PC-3 (cell line): ENCODE measurements around the gene PHYKPL. TPM values are rescaled to one million over a fixed set of nuclear protein-coding genes. Genes with fewer than 3 reads are reported as not detected.

Source experiments
- ATAC-seq: fragments of 200-7000 bp; cut with Tn5 transposase; 2 replicates; pipeline ENCODE4 v1.9.1; 2020; ENCODE audit warnings: mild to moderate bottlenecking, moderate library complexity
- BruUV-seq: library from RNA; stranded (reverse); fragments of 400-500 nt; replicated peaks from 2 replicates; lab custom pipeline; 2021; lab: Mats Ljungman, UMichigan
- CTCF ChIA-PET: fragments of 300-600 bp; sonication (Branson Sonifier 250); formaldehyde crosslinking; loops from one replicate; lab custom pipeline; 2022; ENCODE audit warnings: antibody characterized with exemption; lab: Charles Lee
- POLR2A ChIA-PET: fragments of 300-600 bp; sonication (Branson Sonifier 250); formaldehyde crosslinking; loops from one replicate; lab custom pipeline; 2022; ENCODE audit warnings: antibody characterized with exemption; ENCODE audit not compliant: unreplicated experiment; lab: Charles Lee
- DNase-seq: peaks from one replicate; pipeline ENCODE4 v3.0.0-alpha.2; 2015
- H2AFZ ChIP-seq: fragments of 300-600 bp; sonication (generic); 2 replicates; pipeline ENCODE4 v1.6.0; 2016; ENCODE audit warnings: antibody characterized with exemption, low read length
- H3F3A ChIP-seq: fragments of 300-600 bp; sonication (generic); one replicate; pipeline ENCODE4 v1.6.0; 2017; ENCODE audit warnings: antibody characterized with exemption, low read length, control low read depth, mild to moderate bottlenecking; ENCODE audit not compliant: unreplicated experiment
- H3K27ac ChIP-seq: fragments of 300-600 bp; sonication (generic); 2 replicates; pipeline ENCODE4 v1.5.1; 2016; ENCODE audit warnings: mild to moderate bottlenecking, low read length
- H3K27me3 ChIP-seq: fragments of 300-600 bp; sonication (generic); 2 replicates; pipeline ENCODE4 v1.6.1; 2016; ENCODE audit warnings: low read length, mixed read lengths
- H3K36me3 ChIP-seq: fragments of 300-600 bp; sonication (generic); 2 replicates; pipeline ENCODE4 v1.6.1; 2016; ENCODE audit warnings: low read depth, mixed run types, low read length, mixed read lengths
- H3K4me1 ChIP-seq: fragments of 300-600 bp; sonication (generic); 2 replicates; pipeline ENCODE4 v1.5.1; 2016; ENCODE audit warnings: low read length; ENCODE audit not compliant: insufficient read depth
- H3K4me2 ChIP-seq: fragments of 300-600 bp; sonication (generic); 2 replicates; pipeline ENCODE4 v1.6.0; 2016; ENCODE audit warnings: low read length
- H3K4me3 ChIP-seq: fragments of 300-600 bp; sonication (generic); 2 replicates; pipeline ENCODE4 v1.5.1; 2016; ENCODE audit warnings: mild to moderate bottlenecking, low read length, mixed read lengths
- H3K79me2 ChIP-seq: fragments of 300-600 bp; sonication (generic); 2 replicates; pipeline ENCODE4 v1.6.1; 2017; ENCODE audit warnings: low read length, mixed read lengths
- H3K9ac ChIP-seq: fragments of 300-600 bp; sonication (generic); 2 replicates; pipeline ENCODE4 v1.6.0; 2016; ENCODE audit warnings: mild to moderate bottlenecking, low read length
- H3K9me2 ChIP-seq: fragments of 300-600 bp; sonication (generic); replicated peaks from 2 replicates; pipeline ENCODE4 v1.6.1; 2016; ENCODE audit warnings: mixed run types, low read length, mixed read lengths
- H3K9me3 ChIP-seq: fragments of 300-600 bp; sonication (generic); 2 replicates; pipeline ENCODE4 v1.6.1; 2016; ENCODE audit warnings: low read length, mixed read lengths
- H4K20me1 ChIP-seq: fragments of 300-600 bp; sonication (generic); 2 replicates; pipeline ENCODE4 v1.6.1; 2016; ENCODE audit warnings: low read length, mixed read lengths
- EZH2 ChIP-seq: fragments of 300-600 bp; sonication (generic); IDR thresholded peaks from one replicate; pipeline ENCODE4 v1.6.1; 2017; ENCODE audit warnings: antibody characterized with exemption, mild to moderate bottlenecking, low read length; ENCODE audit not compliant: unreplicated experiment
- EZH2phosphoT487 ChIP-seq: fragments of 300-600 bp; sonication (generic); IDR thresholded peaks from 2 replicates; pipeline ENCODE4 v1.6.1; 2018; ENCODE audit warnings: mild to moderate bottlenecking, antibody characterized with exemption, low read length, borderline replicate concordance
- intact Hi-C: fragments of 100-400 bp; cut with micrococcal nuclease; formaldehyde crosslinking; loops from 2 replicates; pipeline ENCODE4 v1.9.0; 2023
- total RNA-seq: library from RNA; depleted of rRNA; stranded (reverse); fragments of >200 nt; gene quantifications from 2 replicates; pipeline ENCODE4 v1.2.3, GENCODE V29; 2014
- TF ChIP-seq, protein P1 (sequence below): fragments of 300-600 bp; sonication (generic); conservative IDR thresholded peaks from 2 replicates; pipeline ENCODE4 v1.5.1; 2017; ENCODE audit warnings: antibody characterized with exemption, low read depth, mild to moderate bottlenecking, low read length

The PHYKPL gene
- total RNA-seq, 1 experiment from 2014 or later = 31.2 TPM

DNA sequence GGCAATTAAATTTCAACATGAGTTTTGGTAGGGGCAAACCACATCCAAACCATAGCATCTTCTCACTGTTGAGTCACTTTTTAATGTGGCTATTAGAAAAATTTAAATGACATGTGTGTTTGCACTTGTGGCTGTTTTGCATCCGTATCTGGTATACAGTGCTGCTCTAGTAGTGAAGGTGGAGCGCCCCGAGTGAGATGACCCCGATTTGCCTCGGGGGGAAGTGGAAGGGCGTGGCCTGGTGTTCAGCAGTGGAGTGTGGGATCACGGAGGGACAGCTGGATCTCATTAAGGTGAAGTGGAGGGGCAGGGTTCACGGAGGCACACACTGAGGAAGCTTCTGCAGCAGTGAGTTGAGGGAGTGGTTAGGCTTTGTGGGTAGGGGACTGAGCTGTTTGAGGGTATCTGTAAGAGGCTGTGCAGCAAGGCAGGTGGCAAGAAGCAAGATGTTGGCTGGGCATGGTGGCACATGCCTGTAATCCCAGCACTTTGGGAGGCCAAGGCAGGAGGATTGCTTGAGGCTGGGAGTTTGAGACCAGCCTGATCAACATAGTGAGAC is 39.3 kb downstream of the PHYKPL start:
- Histone ChIP-seq H3F3A (no peaks in the 10 kb centered on the region), H3K4me1 (peaks cover 8% of the 10 kb centered on the region), H3K27ac (no peak overlapping the region), H3K4me3 (no peak overlapping the region), H3K4me2 (peak overlapping the region; percentile 29; the same call in 1 of the 2 replicates), H3K79me2 (no peaks in the 10 kb centered on the region), H3K27me3 (no peaks in the 10 kb centered on the region), H3K9me3 (no peaks in the 10 kb centered on the region), H3K9ac (no peak overlapping the region), H3K36me3 (no peaks in the 10 kb centered on the region), H3K9me2 (no peaks in the 10 kb centered on the region), H4K20me1 (no peaks in the 10 kb centered on the region), H2AFZ (no peak overlapping the region)
- ATAC-seq = peak; percentile 18
- no peak for TF ChIP-seq EZH2
- ChIA-PET CTCF (no interaction called here), POLR2A (no interaction called here)
- peak; percentile 49 for DNase-seq
- intact Hi-C loops = no loop called here
- BruUV-seq = no TSS peak

DNA sequence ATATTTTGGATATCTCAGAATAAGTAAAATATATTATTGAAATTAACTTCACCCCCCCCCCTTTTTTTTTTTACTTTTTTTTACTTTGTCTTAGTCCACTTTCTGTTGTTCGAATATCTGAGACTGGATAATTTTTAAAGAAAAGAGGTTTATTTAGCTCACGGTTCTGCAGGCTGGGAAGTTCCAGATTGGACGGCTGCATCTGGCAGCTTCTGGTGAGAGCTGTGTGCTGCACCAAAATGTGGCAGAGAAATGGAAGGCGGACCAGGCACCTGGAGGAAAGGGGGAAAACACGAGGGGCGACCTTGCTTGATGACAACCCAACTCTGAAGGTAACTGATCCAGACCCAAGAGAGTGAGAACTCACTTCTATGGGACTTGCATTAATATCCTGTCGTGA is 39.8 kb downstream of the PHYKPL start:
- ATAC-seq = no peak
- Histone ChIP-seq H3K79me2 (no peaks in the 10 kb centered on the region), H2AFZ (no peak overlapping the region), H3F3A (no peaks in the 10 kb centered on the region), H3K9ac (no peak overlapping the region), H4K20me1 (no peaks in the 10 kb centered on the region), H3K9me3 (no peaks in the 10 kb centered on the region), H3K4me1 (peaks cover 8% of the 10 kb centered on the region), H3K36me3 (no peaks in the 10 kb centered on the region), H3K4me3 (no peak overlapping the region), H3K27me3 (no peaks in the 10 kb centered on the region), H3K4me2 (peak overlapping the region; percentile 29; the same call in 1 of the 2 replicates), H3K27ac (no peak overlapping the region; the same call in 1 of the 2 replicates), H3K9me2 (no peaks in the 10 kb centered on the region)
- no peak for TF ChIP-seq EZH2phosphoT487
- TF ChIP-seq EZH2 = no peak
- TF ChIP-seq, protein P1, sequence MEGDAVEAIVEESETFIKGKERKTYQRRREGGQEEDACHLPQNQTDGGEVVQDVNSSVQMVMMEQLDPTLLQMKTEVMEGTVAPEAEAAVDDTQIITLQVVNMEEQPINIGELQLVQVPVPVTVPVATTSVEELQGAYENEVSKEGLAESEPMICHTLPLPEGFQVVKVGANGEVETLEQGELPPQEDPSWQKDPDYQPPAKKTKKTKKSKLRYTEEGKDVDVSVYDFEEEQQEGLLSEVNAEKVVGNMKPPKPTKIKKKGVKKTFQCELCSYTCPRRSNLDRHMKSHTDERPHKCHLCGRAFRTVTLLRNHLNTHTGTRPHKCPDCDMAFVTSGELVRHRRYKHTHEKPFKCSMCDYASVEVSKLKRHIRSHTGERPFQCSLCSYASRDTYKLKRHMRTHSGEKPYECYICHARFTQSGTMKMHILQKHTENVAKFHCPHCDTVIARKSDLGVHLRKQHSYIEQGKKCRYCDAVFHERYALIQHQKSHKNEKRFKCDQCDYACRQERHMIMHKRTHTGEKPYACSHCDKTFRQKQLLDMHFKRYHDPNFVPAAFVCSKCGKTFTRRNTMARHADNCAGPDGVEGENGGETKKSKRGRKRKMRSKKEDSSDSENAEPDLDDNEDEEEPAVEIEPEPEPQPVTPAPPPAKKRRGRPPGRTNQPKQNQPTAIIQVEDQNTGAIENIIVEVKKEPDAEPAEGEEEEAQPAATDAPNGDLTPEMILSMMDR = no peak
- no TSS peak for BruUV-seq
- DNase-seq = no peak
- CTCF ChIA-PET = no interaction called here
- intact Hi-C loops = no loop called here
- POLR2A ChIA-PET = no interaction called here

DNA sequence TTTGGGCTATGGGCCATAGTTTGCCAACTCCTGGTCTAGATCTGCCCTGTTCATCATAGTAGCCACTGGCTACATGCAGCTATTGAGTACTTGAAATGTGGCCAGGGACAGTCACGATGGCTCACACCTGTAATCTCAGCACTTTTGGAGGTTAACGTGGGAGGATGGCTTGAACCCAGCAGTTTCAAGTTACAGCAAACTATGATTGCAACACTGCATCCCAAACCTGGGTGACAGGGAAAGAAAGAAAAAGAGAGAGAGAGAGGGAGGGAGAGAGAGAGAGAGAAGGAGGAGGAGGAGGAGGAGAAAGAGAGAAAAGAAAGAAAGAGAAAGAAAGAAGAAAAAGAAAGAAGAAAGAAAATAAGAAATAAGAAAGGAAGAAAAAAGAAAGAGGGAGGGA is 40.4 kb downstream of the PHYKPL start:
- CTCF ChIA-PET = no interaction called here
- no peak overlapping the region for H2AFZ ChIP-seq
- POLR2A ChIA-PET = interaction anchor here (0.5 kb wide), 1 partner anchor 579 kb away, joined by 3 read pairs; no protein-coding TSS in a partner anchor
- no peaks in the 10 kb centered on the region for H3F3A ChIP-seq
- DNase-seq (peak; percentile 95), ATAC-seq (peak; percentile 84)
- H3K4me1 ChIP-seq = peaks cover 8% of the 10 kb centered on the region
- no peak overlapping the region for H3K4me3 ChIP-seq
- H3K4me2 ChIP-seq = no peak overlapping the region
- H3K9me3 ChIP-seq = no peaks in the 10 kb centered on the region
- no peaks in the 10 kb centered on the region for H3K27me3 ChIP-seq
- H3K27ac ChIP-seq = no peak overlapping the region
- no TSS peak for BruUV-seq
- TF ChIP-seq, protein P1 = no peak
- TF ChIP-seq EZH2phosphoT487 (no peak), EZH2 (no peak)
- no peak overlapping the region for H3K9ac ChIP-seq
- intact Hi-C loops = no loop called here
- H3K36me3 ChIP-seq = no peaks in the 10 kb centered on the region
- H3K79me2 ChIP-seq = no peaks in the 10 kb centered on the region
- no peaks in the 10 kb centered on the region for H4K20me1 ChIP-seq
- H3K9me2 ChIP-seq = no peaks in the 10 kb centered on the region
